Dermis blood vessel endothelial cell (primary cell): ENCODE measurements around the gene ERGIC2. TPM values are rescaled to one million over a fixed set of nuclear protein-coding genes. Genes with fewer than 3 reads are reported as not detected.
"Not testable (repeated sequence)": the region's sequence is repeated elsewhere in the genome, so short reads cannot be mapped to it uniquely, and the experiment has no call there.

ENCODE experiments used
- DNase-seq: peaks from one replicate; pipeline ENCODE4 v3.0.0; 2010
- total RNA-seq: library from RNA; depleted of rRNA; stranded (reverse); fragments of >200 nt; gene quantifications from 2 replicates; pipeline ENCODE4 v1.2.3, GENCODE V29; 2014

Gene ERGIC2, protein sequence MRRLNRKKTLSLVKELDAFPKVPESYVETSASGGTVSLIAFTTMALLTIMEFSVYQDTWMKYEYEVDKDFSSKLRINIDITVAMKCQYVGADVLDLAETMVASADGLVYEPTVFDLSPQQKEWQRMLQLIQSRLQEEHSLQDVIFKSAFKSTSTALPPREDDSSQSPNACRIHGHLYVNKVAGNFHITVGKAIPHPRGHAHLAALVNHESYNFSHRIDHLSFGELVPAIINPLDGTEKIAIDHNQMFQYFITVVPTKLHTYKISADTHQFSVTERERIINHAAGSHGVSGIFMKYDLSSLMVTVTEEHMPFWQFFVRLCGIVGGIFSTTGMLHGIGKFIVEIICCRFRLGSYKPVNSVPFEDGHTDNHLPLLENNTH
- 48.5 and 58.4 TPM in 2 replicates for total RNA-seq

DNA sequence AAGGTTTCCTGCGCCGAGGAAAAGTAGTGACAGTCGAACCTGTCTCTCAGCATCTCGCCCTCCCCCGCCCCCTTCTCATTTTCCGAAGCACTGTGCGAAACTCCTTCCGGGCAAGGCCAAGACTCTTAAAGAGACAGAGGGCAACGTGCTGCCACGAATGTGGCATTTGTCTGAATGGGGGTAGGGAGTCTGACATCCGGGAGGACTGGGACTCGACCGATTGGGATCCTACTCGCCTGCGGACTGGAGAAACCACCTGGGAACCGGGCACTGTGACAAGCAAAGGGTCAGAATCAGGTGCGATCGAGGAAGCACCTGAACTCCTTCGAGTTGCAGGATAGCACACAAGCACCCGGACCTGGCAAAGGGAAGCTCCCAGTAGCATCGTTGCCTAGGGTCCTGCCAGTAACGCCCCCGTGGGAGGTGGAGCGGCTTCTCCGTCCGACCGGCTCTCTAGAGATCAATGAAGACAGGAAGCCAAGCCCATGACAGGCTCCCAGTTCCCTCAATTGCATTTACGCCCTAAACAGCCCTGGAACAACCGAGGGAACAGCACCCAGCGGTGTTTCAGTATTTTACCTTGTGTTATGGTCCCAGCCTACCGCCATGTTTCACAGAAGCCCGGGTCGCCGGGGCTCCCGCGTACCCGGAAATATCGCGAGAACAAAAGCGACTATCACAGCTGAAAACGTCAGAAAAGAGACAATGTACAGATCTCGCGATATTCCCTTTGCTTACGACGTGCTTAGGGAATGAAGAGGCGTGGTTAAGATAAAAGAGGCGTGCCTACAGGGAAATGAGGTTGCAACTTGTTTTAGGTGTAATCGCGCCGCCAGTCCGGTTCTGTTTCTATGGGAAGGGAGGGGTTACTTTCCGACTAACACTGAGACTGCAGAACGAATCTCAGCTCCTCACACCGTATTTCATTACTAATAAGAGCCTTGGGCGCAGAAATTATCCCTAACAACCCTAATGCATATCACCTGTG is at the start of gene ERGIC2:
TSS of gene ERGIC2 (minus strand) at position 637 of the 988 bp plus-strand sequence. CDS start 9,539 bp downstream, outside the sequence.
- DNase-seq, result peak; percentile 99

DNA sequence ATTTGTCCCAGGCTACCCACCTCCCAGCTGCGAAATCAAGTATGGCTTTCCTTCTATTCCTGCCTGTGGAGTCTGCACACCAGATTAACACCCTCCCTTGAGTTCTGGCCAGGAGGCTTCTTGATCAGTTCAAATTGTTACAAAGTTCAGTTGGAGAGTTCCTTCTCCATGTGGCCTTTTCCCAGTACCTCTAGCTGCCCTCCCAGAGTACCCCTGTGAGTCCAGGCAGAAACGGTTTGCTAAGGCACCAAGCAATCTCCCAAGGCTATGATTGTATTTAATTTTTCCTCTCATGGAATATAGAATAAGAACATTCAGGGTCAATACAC is 49.7 kb upstream of the ERGIC2 start:
- DNase-seq, result no peak

DNA sequence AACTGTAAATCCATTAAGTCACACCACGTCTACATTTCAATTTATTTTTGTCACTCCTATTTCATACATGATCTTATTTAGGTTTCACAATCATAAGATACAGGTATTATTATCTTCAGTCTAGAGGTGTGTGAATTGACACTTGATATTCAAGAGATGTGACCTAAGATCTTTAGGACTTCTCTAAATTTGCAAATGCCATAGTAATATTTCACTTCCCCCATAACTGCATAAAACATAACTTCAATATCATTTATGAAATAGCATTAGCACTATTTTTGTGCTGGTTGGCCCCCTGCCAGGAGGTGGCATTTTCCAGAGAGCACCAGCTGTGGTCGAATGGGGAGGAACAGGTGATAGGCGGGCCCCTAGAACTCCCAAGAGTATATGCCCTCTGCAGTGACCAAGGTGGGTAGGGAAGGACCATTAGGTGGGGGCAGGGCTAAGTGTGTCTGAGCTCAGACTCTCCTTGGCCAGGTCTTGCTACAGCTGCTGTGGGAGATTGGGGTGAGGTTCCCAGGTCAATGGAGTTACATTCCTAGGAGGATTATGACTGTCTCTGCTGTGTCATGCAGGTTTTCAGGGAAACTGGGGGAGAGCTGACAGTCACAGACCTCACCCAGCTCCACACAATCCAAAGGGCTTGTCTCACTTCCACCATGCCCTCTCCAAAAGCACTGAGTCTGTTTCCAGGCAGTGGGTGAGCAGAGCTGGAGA is 49.2 kb upstream of the ERGIC2 start:
- DNase-seq, result no peak

DNA sequence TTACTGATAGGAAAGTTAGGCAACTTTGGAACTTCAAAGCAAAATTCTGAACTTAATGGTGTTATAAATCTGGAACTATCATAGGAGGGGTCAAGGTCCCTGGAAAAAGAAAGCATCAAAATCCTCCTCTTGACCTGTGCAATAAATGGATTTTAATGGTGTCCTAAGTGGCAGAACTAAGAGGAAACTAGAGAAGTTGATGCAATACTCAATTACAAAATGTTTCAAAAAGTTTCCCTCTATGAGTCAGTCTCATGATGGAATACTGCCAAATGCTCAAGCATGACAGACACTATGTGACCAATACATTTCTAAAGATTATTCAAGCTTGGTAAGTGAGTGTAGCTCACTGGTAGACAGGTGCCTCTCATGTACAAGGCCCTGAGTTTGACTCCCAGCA is 47.7 kb upstream of the ERGIC2 start:
- peak; percentile 63 for DNase-seq

DNA sequence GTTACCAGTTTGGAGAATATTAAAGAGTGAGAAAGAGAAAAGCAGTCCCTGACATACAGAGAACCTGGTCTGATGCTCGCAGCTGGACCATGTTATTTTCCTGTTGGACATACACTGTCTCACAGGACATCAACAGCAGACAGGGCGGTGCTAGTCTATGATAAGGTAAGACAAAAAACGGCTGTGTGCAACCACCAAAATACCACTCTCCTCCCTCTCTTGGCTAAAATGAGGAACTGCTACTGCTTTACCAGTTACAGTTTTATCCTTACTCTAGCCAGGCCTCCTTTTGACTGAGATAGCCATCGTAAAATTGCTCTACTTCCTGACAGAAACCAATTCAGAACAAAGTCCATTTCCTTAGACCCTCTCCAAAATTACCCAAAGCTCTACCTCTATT is 47.0 kb upstream of the ERGIC2 start:
- DNase-seq, result no peak

DNA sequence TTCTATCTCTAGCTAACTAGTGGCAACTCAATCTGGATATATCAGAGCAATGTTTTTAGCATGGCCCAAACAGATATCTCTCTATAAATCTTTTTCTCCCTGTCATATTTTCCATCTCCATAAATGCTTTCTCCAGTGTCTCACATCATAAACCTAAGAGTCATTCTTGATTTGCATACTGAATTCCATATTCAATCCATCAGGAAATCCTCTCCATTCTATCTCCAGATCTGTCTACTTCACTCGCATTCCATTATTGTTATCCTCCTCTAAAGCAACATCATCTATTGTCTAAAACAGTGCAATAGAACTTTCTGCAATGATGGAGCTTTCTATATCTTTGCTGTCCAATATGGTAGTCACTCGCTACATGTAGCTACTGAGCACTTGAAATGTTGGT is 45.5 kb upstream of the ERGIC2 start:
- peak; percentile 9 for DNase-seq

DNA sequence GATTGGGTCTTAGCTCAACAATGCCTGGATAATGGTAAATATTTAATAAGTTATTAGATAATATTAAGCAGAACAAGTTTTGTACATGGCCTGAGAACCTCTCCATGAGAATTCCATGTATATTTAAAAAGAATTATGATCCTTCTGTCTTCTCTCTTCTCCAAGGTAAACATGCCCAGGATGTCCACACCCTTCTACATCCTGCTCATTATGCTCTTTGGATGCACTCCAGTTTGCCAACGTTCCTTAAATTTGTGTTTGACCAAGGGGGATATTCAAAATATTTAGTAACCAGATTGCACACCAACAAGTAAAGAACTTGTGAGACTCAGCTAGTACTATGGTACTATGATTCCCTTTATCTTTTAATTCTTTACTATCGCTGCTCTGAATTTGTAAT is 44.8 kb upstream of the ERGIC2 start:
- peak; percentile 7 for DNase-seq

DNA sequence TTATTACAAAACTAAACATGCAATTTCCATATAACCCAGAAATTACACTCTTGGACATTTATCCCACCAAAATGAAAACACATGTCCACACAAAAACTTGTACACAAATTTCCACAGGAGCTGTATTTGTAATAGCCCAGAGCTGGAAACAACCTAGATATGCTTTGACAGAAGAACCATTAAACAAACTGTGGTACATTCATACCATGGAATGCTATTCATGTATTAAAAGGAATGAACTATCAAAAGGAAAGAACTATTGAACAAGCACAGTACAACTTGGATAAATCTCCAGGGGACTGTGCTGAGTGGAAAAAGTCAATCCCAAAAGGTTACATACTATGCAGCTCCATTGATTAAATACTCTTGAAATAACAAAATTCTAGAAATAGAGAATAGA is 35.8 kb upstream of the ERGIC2 start:
- DNase-seq, result no peak

DNA sequence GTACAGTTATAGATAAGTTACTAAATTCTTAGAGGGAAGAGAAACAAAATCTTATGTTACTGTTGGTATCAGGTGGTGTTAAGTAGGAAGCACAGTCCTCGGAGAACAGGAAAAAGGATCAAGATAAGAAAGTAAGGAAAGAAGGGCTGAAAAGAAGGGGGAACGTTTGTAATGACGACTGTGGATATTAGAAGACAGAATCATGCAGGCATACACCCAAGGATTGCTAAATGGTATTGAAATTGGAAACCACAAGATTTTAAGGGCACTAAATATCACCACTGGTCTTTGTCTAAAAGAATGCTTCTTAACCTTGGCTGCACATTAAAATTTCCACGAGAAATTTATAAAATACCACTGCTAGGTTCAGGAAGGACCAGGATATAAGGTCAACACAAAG is 34.1 kb upstream of the ERGIC2 start:
- DNase-seq, result no peak

DNA sequence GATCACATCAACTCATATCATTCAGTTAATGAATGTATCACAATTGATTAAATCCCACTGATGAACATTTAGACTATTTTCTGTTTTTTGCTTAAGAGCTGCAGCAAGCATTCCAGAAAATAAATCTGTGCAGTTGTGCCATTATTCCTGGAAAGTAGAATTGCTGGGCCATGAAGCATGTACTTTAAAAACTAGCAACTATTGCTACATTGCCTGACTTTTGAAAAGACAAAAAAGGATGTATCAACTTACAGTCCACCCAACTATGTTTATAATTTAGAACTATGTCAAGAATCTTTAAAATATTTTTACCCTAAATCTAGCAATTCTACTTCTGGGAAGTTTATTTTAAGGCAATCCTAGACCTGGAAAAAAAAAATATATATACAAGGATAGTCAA is 33.4 kb upstream of the ERGIC2 start:
- DNase-seq, result no peak

DNA sequence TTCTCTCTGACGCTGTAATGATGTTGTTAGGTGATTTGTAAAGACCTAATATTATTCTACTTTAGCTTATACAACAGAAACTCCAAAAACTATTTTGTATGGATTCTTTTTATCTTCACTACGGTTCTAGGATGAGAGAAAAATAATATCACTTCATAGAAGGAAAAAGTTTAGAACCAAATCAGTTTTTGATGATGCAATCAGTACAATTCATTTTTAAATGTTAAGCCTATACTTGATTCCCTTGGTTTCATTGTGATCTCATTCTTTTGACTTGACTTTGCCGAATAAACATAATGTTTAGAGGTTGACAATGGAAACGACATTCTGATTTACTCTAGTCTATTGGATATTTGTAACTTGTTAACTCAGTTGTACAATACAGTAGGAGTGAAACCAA is 24.6 kb upstream of the ERGIC2 start:
- DNase-seq, result no peak

DNA sequence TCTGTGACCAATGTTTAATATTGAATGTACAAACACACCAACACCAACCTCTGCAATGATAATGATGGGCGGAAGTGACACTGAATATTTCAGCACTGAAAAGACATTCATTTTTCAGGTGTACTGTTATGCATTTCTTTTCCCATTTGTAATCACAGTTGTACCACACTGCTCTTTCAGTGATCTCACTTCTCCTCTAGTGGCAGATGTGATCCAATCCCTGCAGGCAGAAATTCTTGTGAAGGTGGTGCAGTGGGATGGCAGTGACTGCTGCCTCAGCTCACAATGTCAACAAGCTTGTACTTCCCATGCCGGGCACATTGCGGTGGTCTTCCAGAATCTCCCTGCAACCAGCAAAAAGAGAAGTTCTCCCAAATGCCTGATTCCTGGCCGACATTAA is 23.0 kb upstream of the ERGIC2 start:
- DNase-seq, result no peak

DNA sequence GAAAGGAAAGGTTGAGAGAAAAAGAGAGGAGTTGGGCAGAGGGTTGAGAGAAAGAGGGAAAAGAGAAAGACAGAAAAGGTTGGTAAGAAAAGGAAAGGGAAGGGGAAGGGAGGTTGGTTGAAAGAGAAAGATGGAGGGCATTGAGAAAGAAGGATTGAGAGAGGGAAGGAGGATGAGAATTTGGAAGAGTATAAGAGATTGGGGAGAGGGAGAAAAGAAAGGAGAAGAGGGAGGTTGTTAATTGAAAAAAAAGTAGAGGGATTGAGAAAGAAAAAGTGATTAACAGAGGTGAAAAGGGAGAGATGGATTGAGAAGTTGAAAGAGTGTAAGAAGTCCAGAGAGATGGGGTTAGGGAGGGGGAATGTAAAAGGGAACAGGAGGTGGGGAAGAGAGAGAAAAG is 21.5 kb upstream of the ERGIC2 start:
- no peak for DNase-seq

DNA sequence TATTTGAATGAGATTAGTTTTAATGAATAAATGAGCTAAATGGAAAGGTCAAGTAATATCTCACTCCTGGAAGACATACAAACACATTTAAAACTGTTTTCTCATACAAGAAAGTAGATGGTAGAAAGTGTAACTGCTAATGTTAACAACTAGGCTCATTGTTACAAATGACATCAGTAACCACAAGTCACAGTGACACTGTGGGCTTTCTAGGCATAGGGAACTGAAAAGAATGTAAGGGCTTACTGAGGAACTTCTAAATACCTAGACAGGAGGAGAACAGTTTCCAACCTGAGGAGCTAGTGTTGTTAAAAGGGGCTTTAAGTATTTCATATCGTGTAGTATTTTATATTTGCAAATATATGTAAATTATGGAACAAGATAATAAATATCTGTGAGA is 17.5 kb upstream of the ERGIC2 start:
- no peak for DNase-seq

DNA sequence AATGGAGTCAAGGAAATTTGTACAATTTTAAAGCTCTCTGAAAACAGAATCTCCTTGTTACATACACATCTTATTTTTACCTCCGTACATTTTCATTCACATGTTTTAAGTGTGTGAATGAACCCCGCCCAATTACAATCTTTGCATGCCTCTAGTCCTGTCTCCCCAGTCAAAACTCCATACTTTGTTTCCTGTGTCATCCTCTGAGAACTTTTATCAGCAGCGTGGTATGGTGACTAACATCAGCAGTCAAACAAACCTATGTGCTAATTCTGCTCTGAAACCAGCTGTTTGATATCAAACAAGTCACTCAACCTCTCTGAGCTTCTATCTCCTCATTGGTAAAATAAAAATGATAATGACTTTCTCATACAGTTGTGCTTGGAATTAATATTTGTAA is 15.8 kb upstream of the ERGIC2 start:
- DNase-seq, result no peak

DNA sequence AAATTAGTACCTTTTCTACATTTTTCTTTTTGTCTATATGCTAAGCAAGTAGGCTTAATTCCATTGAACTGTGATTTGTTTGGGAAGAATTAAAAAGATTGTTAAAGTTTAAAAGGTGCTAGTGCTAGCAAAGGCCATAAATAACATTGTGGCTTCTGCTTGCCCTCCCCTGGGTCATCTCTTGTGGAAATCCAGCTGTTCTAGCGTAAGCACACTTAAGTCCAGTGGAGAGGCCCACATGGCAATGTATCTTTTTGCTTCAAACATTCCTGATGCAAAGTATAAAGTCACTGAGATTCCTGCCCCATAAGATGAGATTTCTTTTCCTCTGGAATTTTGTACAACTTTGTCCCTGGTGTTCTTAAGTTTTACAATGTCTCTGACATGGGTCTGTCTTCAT is 14.4 kb upstream of the ERGIC2 start:
- no peak for DNase-seq

DNA sequence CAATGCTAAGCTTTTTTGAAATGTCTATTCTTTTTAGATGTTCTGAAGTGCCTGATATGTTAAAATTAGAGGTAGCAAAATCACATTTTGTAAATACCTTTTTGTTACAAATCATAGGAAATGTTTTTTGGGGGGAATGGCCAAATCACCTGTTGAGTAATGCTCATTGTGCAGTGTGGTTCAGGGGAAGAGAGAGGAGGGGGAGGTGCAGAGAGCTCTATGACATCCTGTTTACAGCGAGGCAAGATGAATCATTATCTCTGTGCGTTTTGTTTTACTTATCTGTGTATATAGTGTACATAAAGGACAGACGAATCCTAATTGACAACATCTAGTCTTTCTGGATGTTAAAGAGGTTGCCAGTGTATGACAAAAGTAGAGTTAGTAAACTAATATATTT is 9.4 kb upstream of the ERGIC2 start:
- peak; percentile 58 for DNase-seq

DNA sequence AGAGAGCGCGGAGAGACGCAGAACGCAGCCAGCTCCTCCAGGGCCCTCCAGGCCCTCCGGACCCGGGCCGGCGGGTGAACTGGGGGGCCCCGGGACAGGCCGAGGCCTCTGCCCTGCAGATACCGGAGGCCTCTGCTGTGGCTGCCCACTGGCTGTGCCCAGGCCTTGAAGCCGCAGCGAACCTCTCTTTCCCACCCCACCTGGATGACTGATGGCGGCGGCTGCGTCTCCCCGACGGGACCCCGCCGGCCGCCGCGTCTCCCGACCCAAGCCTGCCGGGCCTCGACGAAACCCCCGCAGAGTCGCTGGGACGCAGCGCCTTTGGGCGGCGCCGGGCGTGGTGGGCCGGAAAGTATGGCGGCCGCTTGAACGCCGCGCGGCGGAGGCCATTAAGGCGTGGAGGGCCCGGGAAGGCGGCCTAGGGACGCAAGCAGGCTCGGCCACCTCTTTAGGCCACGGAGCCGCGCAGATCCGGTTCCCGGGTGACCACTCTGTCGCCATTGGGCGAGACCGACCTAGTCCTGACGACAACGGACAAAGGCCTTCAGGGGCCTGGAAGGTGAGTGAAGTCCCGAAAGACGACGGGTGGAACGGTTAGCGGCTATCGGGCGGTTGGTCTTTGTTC is 8.4 kb upstream of the ERGIC2 start:
- peak; percentile 31 for DNase-seq

DNA sequence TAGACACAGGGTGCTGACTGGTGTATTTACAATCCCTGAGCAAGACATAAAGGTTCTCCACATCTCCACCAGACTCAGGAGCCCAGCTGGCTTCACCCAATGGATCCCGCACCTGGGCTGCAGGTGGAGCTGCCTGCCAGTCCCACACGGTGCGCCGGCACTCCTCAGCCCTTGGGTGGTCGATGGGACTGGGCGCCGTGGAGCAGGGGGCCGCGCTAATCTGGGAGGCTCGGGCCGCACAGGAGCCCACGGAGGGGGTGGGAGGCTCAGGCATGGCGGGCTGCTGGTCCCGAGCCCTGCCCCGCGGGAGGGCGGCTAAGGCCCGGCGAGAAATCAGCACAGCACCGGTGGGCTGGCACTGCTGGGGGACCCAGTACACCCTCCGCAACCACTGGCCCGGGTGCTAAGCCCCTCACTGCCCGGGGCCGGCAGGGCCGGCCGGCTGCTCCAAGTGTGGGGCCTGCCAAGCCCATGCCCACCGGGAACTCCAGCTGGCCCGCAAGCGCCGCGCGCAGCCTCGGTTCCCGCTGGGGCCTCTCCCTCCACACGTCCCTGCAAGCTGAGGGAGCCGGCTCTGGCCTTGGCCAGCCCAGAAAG is 5.2 kb upstream of the ERGIC2 start:
- DNase-seq, result not testable (repeated sequence)

DNA sequence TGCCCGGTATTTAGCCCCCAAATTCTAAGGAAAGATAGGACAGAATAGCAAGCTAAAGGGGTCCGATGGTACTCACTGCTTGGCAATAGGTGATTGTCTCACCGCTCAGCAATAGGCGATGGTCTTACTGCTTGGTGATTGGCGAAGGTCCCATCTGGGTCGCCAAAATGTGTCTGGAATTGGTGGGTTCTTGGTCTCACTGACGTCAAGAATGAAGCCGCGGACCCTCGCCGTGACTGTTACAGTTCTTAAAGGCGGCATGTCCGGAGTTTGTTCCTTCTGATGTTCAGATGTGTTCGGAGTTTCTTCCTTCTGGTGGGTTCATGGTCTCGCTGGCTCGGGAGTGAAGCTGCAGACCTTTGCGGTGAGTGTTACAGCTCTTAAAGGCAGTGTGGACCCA is 4.2 kb upstream of the ERGIC2 start:
- not testable (repeated sequence) for DNase-seq

DNA sequence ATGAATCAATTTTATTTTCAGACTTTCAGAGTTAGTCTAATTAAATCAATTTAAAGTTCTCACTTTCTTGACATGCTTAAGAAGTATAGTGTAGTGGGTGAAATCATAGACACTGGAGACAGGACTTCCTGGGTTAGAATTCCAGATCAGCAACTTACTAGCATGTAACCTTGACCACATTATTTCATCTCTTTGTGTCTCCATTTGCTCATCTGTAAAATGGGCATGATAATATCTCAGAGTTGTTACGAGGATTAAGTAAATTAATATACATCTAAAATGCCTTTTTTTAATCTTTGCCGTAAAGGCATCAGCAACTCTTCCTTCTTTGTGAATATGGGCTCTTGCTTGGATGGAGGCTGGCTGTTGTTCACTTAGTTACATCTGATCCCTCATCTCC is 1.3 kb upstream of the ERGIC2 start:
- DNase-seq, result no peak

DNA sequence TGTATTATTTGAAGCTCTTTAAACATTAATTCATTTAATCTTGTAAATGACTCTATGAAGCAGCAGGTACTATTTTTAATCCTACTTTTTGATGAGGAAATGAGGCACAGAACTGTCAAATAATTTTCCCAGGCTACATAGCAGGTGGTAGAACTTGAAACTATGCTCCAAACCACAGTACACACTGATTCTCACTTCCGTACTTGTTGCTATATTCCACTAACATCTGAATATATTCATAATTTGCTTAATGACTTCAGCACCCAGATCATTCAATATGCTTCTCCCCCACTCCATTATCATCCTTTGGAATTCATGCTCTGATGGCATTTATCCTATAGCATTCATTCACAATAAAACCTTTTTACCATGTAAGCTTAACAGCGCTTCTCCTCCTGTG is 4.9 kb downstream of the ERGIC2 start:
- no peak for DNase-seq
